ENCODE results near the gene EZH2. TPM values are rescaled to one million over a fixed set of nuclear protein-coding genes. Genes with fewer than 3 reads are reported as not detected.
A peak's percentile ranks its signal among the peaks of the same experiment; 100 is the strongest.

Gene EZH2
- total RNA-seq, 1 experiment from 2014 or later = 30.5 TPM

- no peaks in the 10 kb centered on the region for H3K27me3 ChIP-seq (ENCODE audit: low read length)
- POLR2A ChIA-PET (ENCODE audit: unreplicated experiment) = no interaction called here
- intact Hi-C loops (cut with micrococcal nuclease) = no loop called here
- no peak overlapping the region for H3K9ac ChIP-seq (ENCODE audit: low read length)
- no TSS peak for BruUV-seq (replicated peaks)
- H3K79me2 ChIP-seq (ENCODE audit: low read length) = no peaks in the 10 kb centered on the region
- H3K27ac ChIP-seq (ENCODE audit: low read length) = no peak overlapping the region
- H3K36me3 ChIP-seq (ENCODE audit: low read depth, low read length) = no peaks in the 10 kb centered on the region
- DNase-seq (no peak), ATAC-seq (no peak)
- no peaks in the 10 kb centered on the region for H4K20me1 ChIP-seq (ENCODE audit: low read length)
- no peak overlapping the region for H3K4me3 ChIP-seq (ENCODE audit: low read length)
- peaks cover 22% of the 10 kb centered on the region for H3K4me1 ChIP-seq (ENCODE audit: insufficient read depth, low read length)
- H3K9me2 ChIP-seq (replicated peaks; ENCODE audit: low read length) = no peaks in the 10 kb centered on the region
- H3F3A ChIP-seq (ENCODE audit: low read length, unreplicated experiment) = no peaks in the 10 kb centered on the region
- no peak for TF ChIP-seq EZH2phosphoT487 (IDR thresholded peaks at IDR 0.05; ENCODE audit: borderline replicate concordance, low read length)
- TF ChIP-seq, protein P1, sequence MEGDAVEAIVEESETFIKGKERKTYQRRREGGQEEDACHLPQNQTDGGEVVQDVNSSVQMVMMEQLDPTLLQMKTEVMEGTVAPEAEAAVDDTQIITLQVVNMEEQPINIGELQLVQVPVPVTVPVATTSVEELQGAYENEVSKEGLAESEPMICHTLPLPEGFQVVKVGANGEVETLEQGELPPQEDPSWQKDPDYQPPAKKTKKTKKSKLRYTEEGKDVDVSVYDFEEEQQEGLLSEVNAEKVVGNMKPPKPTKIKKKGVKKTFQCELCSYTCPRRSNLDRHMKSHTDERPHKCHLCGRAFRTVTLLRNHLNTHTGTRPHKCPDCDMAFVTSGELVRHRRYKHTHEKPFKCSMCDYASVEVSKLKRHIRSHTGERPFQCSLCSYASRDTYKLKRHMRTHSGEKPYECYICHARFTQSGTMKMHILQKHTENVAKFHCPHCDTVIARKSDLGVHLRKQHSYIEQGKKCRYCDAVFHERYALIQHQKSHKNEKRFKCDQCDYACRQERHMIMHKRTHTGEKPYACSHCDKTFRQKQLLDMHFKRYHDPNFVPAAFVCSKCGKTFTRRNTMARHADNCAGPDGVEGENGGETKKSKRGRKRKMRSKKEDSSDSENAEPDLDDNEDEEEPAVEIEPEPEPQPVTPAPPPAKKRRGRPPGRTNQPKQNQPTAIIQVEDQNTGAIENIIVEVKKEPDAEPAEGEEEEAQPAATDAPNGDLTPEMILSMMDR (conservative IDR thresholded peaks at IDR 0.05; ENCODE audit: low read depth, low read length) = no peak
- no peak for TF ChIP-seq EZH2 (IDR thresholded peaks at IDR 0.05; ENCODE audit: low read length, unreplicated experiment)
- no peak overlapping the region for H3K4me2 ChIP-seq (ENCODE audit: low read length)
- H3K9me3 ChIP-seq (ENCODE audit: low read length) = no peaks in the 10 kb centered on the region
- no peak overlapping the region for H2AFZ ChIP-seq (ENCODE audit: low read length)
- CTCF ChIA-PET = no interaction called here
Observed at GRCh38 chr7:148915211-148915610, 31.1 kb upstream of the EZH2 start.

GRCh38 chr7:148914208-148914777, 30.2 kb upstream of the EZH2 start:
- Histone ChIP-seq H3K4me2 (ENCODE audit: low read length) (peak overlapping the region; percentile 59), H2AFZ (ENCODE audit: low read length) (peak overlapping the region; percentile 41; the same call in 1 of the 2 replicates), H3K9ac (ENCODE audit: low read length) (no peak overlapping the region), H3K27ac (ENCODE audit: low read length) (peak overlapping the region; percentile 25), H3K4me1 (ENCODE audit: insufficient read depth, low read length) (peaks cover 22% of the 10 kb centered on the region), H3K9me3 (ENCODE audit: low read length) (no peaks in the 10 kb centered on the region), H3F3A (ENCODE audit: low read length, unreplicated experiment) (no peaks in the 10 kb centered on the region), H3K36me3 (ENCODE audit: low read depth, low read length) (no peaks in the 10 kb centered on the region), H3K79me2 (ENCODE audit: low read length) (no peaks in the 10 kb centered on the region), H4K20me1 (ENCODE audit: low read length) (no peaks in the 10 kb centered on the region), H3K27me3 (ENCODE audit: low read length) (no peaks in the 10 kb centered on the region), H3K9me2 (replicated peaks; ENCODE audit: low read length) (no peaks in the 10 kb centered on the region), H3K4me3 (ENCODE audit: low read length) (no peak overlapping the region; the same call in 1 of the 2 replicates)
- peak; percentile 81 for ATAC-seq
- BruUV-seq (replicated peaks) = no TSS peak
- TF ChIP-seq, protein P1 (conservative IDR thresholded peaks at IDR 0.05; ENCODE audit: low read depth, low read length) = no peak
- TF ChIP-seq EZH2 (IDR thresholded peaks at IDR 0.05; ENCODE audit: low read length, unreplicated experiment) = no peak
- no peak for TF ChIP-seq EZH2phosphoT487 (IDR thresholded peaks at IDR 0.05; ENCODE audit: borderline replicate concordance, low read length)
- POLR2A ChIA-PET (ENCODE audit: unreplicated experiment) = interaction anchor here (0.5 kb wide), 2 partner anchors 19 to 27 kb away, joined by 3 to 22 read pairs; no protein-coding TSS in a partner anchor
- intact Hi-C loops (cut with micrococcal nuclease) = no loop called here
- DNase-seq = peak; percentile 88
- CTCF ChIA-PET = interaction anchor here (0.7 kb wide), 1 partner anchor 672 kb away, joined by 11 read pairs; no protein-coding TSS in a partner anchor

Measured in PC-3 (cell line).